Panc1 (cell line): ENCODE results near the gene ALK. TPM values are rescaled to one million over a fixed set of nuclear protein-coding genes. Genes with fewer than 3 reads are reported as not detected.

Experiments
- ATAC-seq: fragments of 200-7000 bp; cut with Tn5 transposase; 2 replicates; pipeline ENCODE4 v1.9.1; 2020; ENCODE audit warnings: mild to moderate bottlenecking, moderate library complexity
- BruUV-seq: library from RNA; stranded (reverse); fragments of 400-500 nt; replicated peaks from 2 replicates; lab custom pipeline; 2021; lab: Mats Ljungman, UMichigan
- CTCF ChIA-PET: fragments of 300-600 bp; sonication (Branson Sonifier 250); formaldehyde crosslinking; loops from one replicate; lab custom pipeline; 2022; ENCODE audit warnings: antibody characterized with exemption; lab: Charles Lee
- POLR2A ChIA-PET: fragments of 300-600 bp; sonication (Branson Sonifier 250); formaldehyde crosslinking; loops from one replicate; lab custom pipeline; 2022; ENCODE audit warnings: antibody characterized with exemption; lab: Charles Lee
- DNase-seq: peaks from one replicate; pipeline ENCODE4 v3.0.0-alpha.2; 2010; ENCODE audit warnings: low read depth, low spot score
- H3K27ac ChIP-seq: 2 replicates; pipeline ENCODE4 v1.5.1; 2011; ENCODE audit warnings: mild to moderate bottlenecking, low read length, inconsistent platforms
- H3K27me3 ChIP-seq: fragments of 200-500 bp; sonication (Bioruptor generic); 2 replicates; pipeline ENCODE4 v1.6.0; 2014; ENCODE audit warnings: low read length, inconsistent platforms; ENCODE audit not compliant: control insufficient read depth, insufficient read depth
- H3K36me3 ChIP-seq: fragments of 200-500 bp; sonication (Bioruptor generic); 2 replicates; pipeline ENCODE4 v1.5.1; 2014; ENCODE audit warnings: inconsistent platforms, mild to moderate bottlenecking, low read length, moderate library complexity; ENCODE audit not compliant: control insufficient read depth, insufficient read depth
- H3K4me1 ChIP-seq: 2 replicates; pipeline ENCODE4 v1.5.1; 2011; ENCODE audit warnings: inconsistent platforms, mild to moderate bottlenecking, low read length, moderate library complexity; ENCODE audit not compliant: control insufficient read depth, insufficient read depth
- H3K4me3 ChIP-seq, 2 experiments: 2 replicates each; pipeline ENCODE4 v1.5.1; 2011 to 2012; ENCODE audit warnings: low read depth in 2 of 2, low read length in 2 of 2, mild to moderate bottlenecking in 2 of 2, inconsistent platforms in 1 of 2, moderate library complexity in 1 of 2
- H3K9me3 ChIP-seq: fragments of 200-500 bp; sonication (Bioruptor generic); 2 replicates; pipeline ENCODE4 v1.5.1; 2014; ENCODE audit warnings: low read depth, mild to moderate bottlenecking, inconsistent platforms, low read length, moderate library complexity; ENCODE audit not compliant: control insufficient read depth, insufficient read depth
- CTCF ChIP-seq: fragments of 450-650 bp; IDR thresholded peaks from 2 replicates; pipeline ENCODE4 v1.5.1; 2017; ENCODE audit warnings: mild to moderate bottlenecking
- POLR2AphosphoS5 ChIP-seq: IDR thresholded peaks from 2 replicates; pipeline ENCODE4 v1.6.1; 2012; ENCODE audit warnings: mild to moderate bottlenecking, low read depth, low read length, moderate library complexity
- REST ChIP-seq, 2 experiments: IDR thresholded peaks; 2 replicates each; pipeline ENCODE4 v1.6.1; 2011 to 2012; ENCODE audit warnings: low read depth in 2 of 2, control low read depth in 1 of 2, low read length in 1 of 2, mild to moderate bottlenecking in 1 of 2, moderate library complexity in 1 of 2; ENCODE audit not compliant: insufficient read depth in 1 of 2
- SIN3A ChIP-seq: IDR thresholded peaks from 2 replicates; pipeline ENCODE4 v1.6.1; 2012; ENCODE audit warnings: low read depth, mild to moderate bottlenecking, low read length, moderate library complexity, borderline replicate concordance; ENCODE audit not compliant: insufficient read depth
- TCF7L2 ChIP-seq: IDR thresholded peaks from 2 replicates; pipeline ENCODE4 v1.6.1; 2011; ENCODE audit warnings: mild to moderate bottlenecking, low read depth, low read length, inconsistent platforms
- in situ Hi-C: cut with HindIII; loops from 2 replicates; pipeline ENCODE4 v1.10.0; 2016; ENCODE audit warnings: low sequenced_read_pairs, low pct_unique_long_range_greater_than_20kb
- intact Hi-C: fragments of 100-400 bp; cut with micrococcal nuclease; formaldehyde crosslinking; loops from one replicate; pipeline ENCODE4 v1.10.0; 2022; ENCODE audit not compliant: unreplicated experiment
- total RNA-seq: library from RNA; stranded (reverse); gene quantifications from one replicate; pipeline ENCODE4 v1.2.1, GENCODE V29; 2021; ENCODE audit not compliant: unreplicated experiment

Gene ALK
- total RNA-seq, 1 experiment from 2014 or later: not detected

GRCh38 chr2:29326926-29327325, 594.5 kb downstream of the ALK start:
- ATAC-seq: no peak
- H3K36me3 ChIP-seq: no peaks in the 10 kb centered on the region
- intact Hi-C loops: no loop called here
- no TSS peak for BruUV-seq
- ChIA-PET POLR2A (no interaction called here), CTCF (no interaction called here)
- peaks cover 4% of the 10 kb centered on the region; the same call in 1 of the 2 replicates for H3K27me3 ChIP-seq
- no peaks in the 10 kb centered on the region for H3K4me1 ChIP-seq
- DNase-seq: no peak
- in situ Hi-C loops: no loop called here
- no peak for TF ChIP-seq POLR2AphosphoS5
- no peak for TF ChIP-seq SIN3A
- no peak for TF ChIP-seq REST (IDR thresholded peaks at IDR 0.05; ENCODE audit: insufficient read depth in 1 of 2, low read depth in 2 of 2, low read length in 1 of 2)
- TF ChIP-seq TCF7L2: no peak
- no peak for TF ChIP-seq CTCF
- H3K4me3 ChIP-seq: no peak overlapping the region
- no peak overlapping the region for H3K27ac ChIP-seq
- H3K9me3 ChIP-seq: no peaks in the 10 kb centered on the region

GRCh38 chr2:29325544-29325943, 595.8 kb downstream of the ALK start:
- H3K27me3 ChIP-seq: peaks cover 4% of the 10 kb centered on the region; the same call in 1 of the 2 replicates
- DNase-seq (no peak), ATAC-seq (no peak)
- H3K4me3 ChIP-seq: no peak overlapping the region
- H3K27ac ChIP-seq: no peak overlapping the region
- no peak for TF ChIP-seq SIN3A
- ChIA-PET CTCF (no interaction called here), POLR2A (no interaction called here)
- H3K36me3 ChIP-seq: no peaks in the 10 kb centered on the region
- in situ Hi-C loops (no loop called here), intact Hi-C loops (no loop called here)
- no peaks in the 10 kb centered on the region for H3K9me3 ChIP-seq
- no TSS peak for BruUV-seq
- H3K4me1 ChIP-seq: no peaks in the 10 kb centered on the region

- BruUV-seq: no TSS peak
- CTCF ChIA-PET: no interaction called here
- Histone ChIP-seq H3K27me3 (peaks cover 4% of the 10 kb centered on the region; the same call in 1 of the 2 replicates), H3K27ac (no peak overlapping the region), H3K36me3 (no peaks in the 10 kb centered on the region), H3K4me1 (no peaks in the 10 kb centered on the region), H3K4me3 (no peak overlapping the region), H3K9me3 (no peaks in the 10 kb centered on the region)
- DNase-seq (no peak), ATAC-seq (no peak)
- TF ChIP-seq REST (IDR thresholded peaks at IDR 0.05; ENCODE audit: insufficient read depth in 1 of 2, low read depth in 2 of 2, low read length in 1 of 2) (no peak), CTCF (no peak), TCF7L2 (no peak), POLR2AphosphoS5 (no peak), SIN3A (no peak)
- intact Hi-C loops: no loop called here
- in situ Hi-C loops: no loop called here
- POLR2A ChIA-PET: no interaction called here
Observed at GRCh38 chr2:29323961-29324360, 597.4 kb downstream of the ALK start.
